Mucosa of descending colon (tissue), 3 donors: ENCODE measurements around the gene A1CF. TPM values are rescaled to one million over a fixed set of nuclear protein-coding genes. Genes with fewer than 3 reads are reported as not detected.
"Not testable (repeated sequence)": the region's sequence is repeated elsewhere in the genome, so short reads cannot be mapped to it uniquely, and the experiment has no call there.

Experiments used
- ATAC-seq: fragments of 200-7000 bp; cut with Tn5 transposase; one replicate; pipeline ENCODE4 v1.9.1; 2020; ENCODE audit warnings: mild to moderate bottlenecking, moderate library complexity
- DNase-seq, 3 donors: peaks; one replicate each; pipeline ENCODE4 v3.0.0-alpha.2; 2020
- H3K36me3 ChIP-seq: fragments of 200-600 bp; one replicate; pipeline ENCODE4 v1.8.0; 2021; ENCODE audit warnings: low read depth, mild to moderate bottlenecking
- H3K4me1 ChIP-seq: fragments of 200-600 bp; one replicate; pipeline ENCODE4 v1.8.0; 2021; ENCODE audit warnings: low read depth, mild to moderate bottlenecking
- H3K4me3 ChIP-seq: fragments of 200-600 bp; one replicate; pipeline ENCODE4 v1.8.0; 2021; ENCODE audit warnings: mild to moderate bottlenecking
- H3K9me3 ChIP-seq: fragments of 200-600 bp; one replicate; pipeline ENCODE4 v1.8.0; 2021; ENCODE audit warnings: mild to moderate bottlenecking
- intact Hi-C, 2 donors: fragments of 100-400 bp; cut with DNase I in 1 of 2; cut with micrococcal nuclease in 1 of 2; formaldehyde crosslinking; loops; one replicate each; pipeline versions ENCODE4 v1.11.0 to v1.11.1; 2022; cut with DNase I, micrococcal nuclease
- long read RNA-seq, 2 donors: library from polyadenylated mRNA; unstranded; transcript quantifications; one replicate each; pipeline ENCODE4 v2.0.0, GENCODE V29; 2019 to 2021
- total RNA-seq, 3 donors: library from RNA; stranded (reverse); fragmentation: NEBNext Ultra II Directional in 2 of 3; extraction: Animal tissue kit (Norgen Biotek cat#: 25700) in 2 of 3; gene quantifications; one replicate each; pipeline versions ENCODE4 v1.2.1 to v1.2.4, GENCODE V29; 2021 to 2023
- TF ChIP-seq, protein P1 (sequence below): fragments of 200-600 bp; IDR thresholded peaks from one replicate; pipeline ENCODE4 v1.8.0; 2022; ENCODE audit warnings: antibody characterized with exemption, mild to moderate bottlenecking
- donor health status: DM: no; HTN: no; CAD: no; lungs with moderate emphysema.
- donor health status: DM: no; HTN: no; CAD: no.
- donor health status: DM: no; HTN: yes; CAD: no.

The A1CF gene, protein sequence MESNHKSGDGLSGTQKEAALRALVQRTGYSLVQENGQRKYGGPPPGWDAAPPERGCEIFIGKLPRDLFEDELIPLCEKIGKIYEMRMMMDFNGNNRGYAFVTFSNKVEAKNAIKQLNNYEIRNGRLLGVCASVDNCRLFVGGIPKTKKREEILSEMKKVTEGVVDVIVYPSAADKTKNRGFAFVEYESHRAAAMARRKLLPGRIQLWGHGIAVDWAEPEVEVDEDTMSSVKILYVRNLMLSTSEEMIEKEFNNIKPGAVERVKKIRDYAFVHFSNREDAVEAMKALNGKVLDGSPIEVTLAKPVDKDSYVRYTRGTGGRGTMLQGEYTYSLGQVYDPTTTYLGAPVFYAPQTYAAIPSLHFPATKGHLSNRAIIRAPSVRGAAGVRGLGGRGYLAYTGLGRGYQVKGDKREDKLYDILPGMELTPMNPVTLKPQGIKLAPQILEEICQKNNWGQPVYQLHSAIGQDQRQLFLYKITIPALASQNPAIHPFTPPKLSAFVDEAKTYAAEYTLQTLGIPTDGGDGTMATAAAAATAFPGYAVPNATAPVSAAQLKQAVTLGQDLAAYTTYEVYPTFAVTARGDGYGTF
- 10 to 100 TPM; 25.3 to 74.8 (median 33.1) TPM for total RNA-seq
- long read RNA-seq, donor 1, full-length matches to known transcripts: 3 of 4 reads
- long read RNA-seq, donor 1, partial matches to known transcripts: 0 of 4 reads
- long read RNA-seq, donor 1, other reads (novel, unspliced or antisense): 1 of 4 reads
- long read RNA-seq, donor 2, full-length matches to known transcripts: 3 of 9 reads
- long read RNA-seq, donor 2, partial matches to known transcripts: 2 of 9 reads
- long read RNA-seq, donor 2, other reads (novel, unspliced or antisense): 4 of 9 reads

DNA sequence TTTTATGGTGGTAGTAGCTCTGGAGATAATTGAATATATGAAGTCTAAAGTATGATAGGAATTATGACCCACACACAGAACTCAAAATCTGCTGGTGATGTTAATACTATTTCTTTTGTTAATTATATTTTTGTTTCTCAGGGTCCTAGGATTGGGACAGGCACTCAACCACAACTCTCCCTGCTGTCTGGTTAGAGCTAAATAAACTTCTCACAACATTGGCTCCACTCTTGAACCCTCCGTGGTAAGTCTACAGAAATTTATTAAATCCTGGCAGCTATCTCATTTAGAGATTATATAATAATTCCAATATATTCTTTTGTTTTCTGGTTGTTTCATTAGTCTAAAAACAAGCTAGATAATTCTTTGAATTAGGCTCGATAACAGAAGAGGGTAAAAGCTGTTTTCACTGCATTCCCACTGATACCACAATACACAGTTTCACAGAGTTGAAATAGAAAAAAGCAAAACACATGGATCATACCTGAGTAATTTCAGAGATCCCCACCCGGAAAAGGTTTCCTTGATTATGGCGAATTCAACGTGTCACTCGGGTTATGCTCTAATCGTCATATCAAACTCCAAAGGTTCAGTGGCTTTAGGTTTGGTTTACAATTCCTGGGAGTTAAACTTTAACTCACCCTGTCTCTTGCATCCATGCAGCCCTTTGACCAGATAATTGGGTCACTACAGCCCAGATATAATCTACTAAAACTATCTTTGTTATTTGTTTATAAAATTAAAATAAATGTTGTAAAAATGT is at the start of gene A1CF:
Gene A1CF, minus strand, starts transcription at position 531 of the 763 bp plus-strand sequence. CDS start 25,687 bp downstream, outside the sequence.
- no peaks in the 10 kb centered on the region for H3K36me3 ChIP-seq
- ATAC-seq: peak; percentile 97
- H3K4me3 ChIP-seq: no peak within 1 kb of the TSS
- H3K4me1 ChIP-seq: peaks cover 8% of the 10 kb centered on the region
- intact Hi-C loops: no loop called here
- TF ChIP-seq, protein P1, sequence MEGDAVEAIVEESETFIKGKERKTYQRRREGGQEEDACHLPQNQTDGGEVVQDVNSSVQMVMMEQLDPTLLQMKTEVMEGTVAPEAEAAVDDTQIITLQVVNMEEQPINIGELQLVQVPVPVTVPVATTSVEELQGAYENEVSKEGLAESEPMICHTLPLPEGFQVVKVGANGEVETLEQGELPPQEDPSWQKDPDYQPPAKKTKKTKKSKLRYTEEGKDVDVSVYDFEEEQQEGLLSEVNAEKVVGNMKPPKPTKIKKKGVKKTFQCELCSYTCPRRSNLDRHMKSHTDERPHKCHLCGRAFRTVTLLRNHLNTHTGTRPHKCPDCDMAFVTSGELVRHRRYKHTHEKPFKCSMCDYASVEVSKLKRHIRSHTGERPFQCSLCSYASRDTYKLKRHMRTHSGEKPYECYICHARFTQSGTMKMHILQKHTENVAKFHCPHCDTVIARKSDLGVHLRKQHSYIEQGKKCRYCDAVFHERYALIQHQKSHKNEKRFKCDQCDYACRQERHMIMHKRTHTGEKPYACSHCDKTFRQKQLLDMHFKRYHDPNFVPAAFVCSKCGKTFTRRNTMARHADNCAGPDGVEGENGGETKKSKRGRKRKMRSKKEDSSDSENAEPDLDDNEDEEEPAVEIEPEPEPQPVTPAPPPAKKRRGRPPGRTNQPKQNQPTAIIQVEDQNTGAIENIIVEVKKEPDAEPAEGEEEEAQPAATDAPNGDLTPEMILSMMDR: no peak
- DNase-seq: peak in 1 of 3 donors; percentile 72
- H3K9me3 ChIP-seq: no peaks in the 10 kb centered on the region

DNA sequence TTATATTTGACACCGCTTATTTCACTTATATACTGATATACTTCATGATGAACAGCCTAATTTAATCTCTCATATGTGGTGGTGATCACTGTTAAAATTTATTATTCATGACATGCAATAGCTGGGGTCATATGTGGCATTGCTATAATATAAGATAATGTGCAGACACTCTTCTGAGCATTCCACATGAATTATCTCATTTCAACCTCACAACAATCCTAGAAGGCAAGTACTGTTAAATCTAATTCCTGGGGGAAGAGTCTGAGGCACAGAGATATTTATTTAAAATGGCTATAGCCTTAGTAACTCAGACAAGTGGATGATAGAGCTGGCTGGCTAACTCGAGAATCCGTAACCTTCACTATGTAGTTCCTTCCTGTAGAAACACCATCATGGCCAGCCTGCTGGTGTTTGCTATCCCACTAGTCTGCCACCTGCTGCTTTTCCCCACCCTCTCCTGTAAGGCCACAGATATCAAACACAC is 46.6 kb upstream of the A1CF start:
- Histone ChIP-seq H3K4me1 (no peaks in the 10 kb centered on the region), H3K4me3 (no peak overlapping the region), H3K9me3 (no peaks in the 10 kb centered on the region), H3K36me3 (no peaks in the 10 kb centered on the region)
- ATAC-seq (peak; percentile 74), DNase-seq (peak in 2 of 3 donors; percentile 24 to 28)
- TF ChIP-seq, protein P1: no peak
- intact Hi-C loops: no loop called here

DNA sequence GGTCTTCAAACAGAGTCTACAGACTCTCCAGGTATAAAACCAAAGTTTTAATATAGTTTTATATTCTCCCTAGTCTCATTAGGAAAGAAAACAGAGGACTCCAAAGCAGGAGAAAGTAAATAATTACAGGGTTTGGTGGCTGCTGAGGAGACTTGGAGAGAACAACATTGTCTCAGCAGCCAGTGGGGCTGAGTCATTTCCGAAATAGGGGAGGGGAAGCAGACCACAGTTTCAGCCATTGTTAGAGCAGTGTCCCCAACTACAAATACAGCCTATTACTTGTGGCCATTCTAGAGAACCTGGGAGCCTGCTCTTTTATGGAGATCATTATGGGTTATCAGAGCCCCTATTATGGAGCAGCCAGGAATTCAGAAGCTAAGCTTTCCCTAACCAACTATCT is 44.2 kb upstream of the A1CF start:
- H3K4me1 ChIP-seq: no peaks in the 10 kb centered on the region
- H3K4me3 ChIP-seq: no peak overlapping the region
- H3K9me3 ChIP-seq: no peaks in the 10 kb centered on the region
- no peaks in the 10 kb centered on the region for H3K36me3 ChIP-seq
- intact Hi-C loops: no loop called here
- TF ChIP-seq, protein P1: no peak
- no peak for DNase-seq
- no peak for ATAC-seq

DNA sequence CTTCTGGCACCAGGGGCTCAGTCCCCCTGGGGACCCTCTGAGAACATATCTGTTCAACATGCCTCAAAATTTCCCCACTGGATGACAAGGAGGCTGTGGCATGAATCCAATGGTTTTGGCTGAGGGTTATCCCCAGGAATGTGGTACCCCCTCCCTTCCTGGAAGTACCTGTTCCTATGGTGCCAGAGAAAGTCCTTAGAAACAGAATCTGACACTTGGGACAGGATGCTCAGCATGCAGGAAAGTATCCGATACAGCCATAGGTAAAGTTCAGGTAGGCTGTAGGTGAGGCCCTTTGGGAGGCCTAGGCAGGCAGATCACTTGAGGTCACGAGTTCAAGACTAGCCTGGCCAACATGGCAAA is 42.7 kb upstream of the A1CF start:
- Histone ChIP-seq H3K4me3 (no peak overlapping the region), H3K9me3 (peaks cover 9% of the 10 kb centered on the region), H3K4me1 (no peaks in the 10 kb centered on the region), H3K36me3 (no peaks in the 10 kb centered on the region)
- no peak for ATAC-seq
- intact Hi-C loops: no loop called here
- TF ChIP-seq, protein P1: no peak
- no peak for DNase-seq

DNA sequence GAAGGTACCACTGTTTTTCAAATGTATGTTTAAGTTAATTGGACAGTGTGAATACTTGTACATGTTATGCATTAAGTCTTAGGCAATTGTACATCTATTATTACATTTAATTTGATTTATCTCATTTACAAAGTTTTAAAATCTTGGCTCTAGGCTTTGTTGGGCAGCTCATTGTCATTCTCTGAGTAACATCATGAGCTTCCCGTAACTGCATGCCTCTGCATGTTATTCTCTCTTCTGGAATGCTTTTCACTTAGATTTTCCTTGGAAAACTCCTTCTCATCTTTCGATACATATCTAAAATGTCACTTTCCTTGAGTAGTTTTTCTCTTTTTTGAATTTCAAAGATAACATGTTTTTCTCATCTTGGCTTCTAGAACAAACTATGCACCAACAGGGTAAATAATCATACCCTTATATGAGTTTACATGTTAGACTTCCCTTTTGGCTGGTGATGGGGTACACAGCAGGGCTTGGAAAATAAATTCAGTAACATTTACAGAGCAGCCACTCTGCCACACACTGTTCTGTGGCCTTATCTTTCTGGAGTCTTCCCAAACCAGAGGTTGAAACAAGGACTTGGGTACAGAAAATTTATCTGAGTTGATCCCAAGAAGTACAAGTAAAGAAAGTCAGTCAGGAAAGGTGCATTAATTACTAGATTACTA is 42.2 kb upstream of the A1CF start:
- peaks cover 11% of the 10 kb centered on the region for H3K9me3 ChIP-seq
- ATAC-seq: no peak
- intact Hi-C loops: no loop called here
- no peak for DNase-seq
- no peaks in the 10 kb centered on the region for H3K4me1 ChIP-seq
- H3K4me3 ChIP-seq: no peak overlapping the region
- TF ChIP-seq, protein P1: no peak
- no peaks in the 10 kb centered on the region for H3K36me3 ChIP-seq

DNA sequence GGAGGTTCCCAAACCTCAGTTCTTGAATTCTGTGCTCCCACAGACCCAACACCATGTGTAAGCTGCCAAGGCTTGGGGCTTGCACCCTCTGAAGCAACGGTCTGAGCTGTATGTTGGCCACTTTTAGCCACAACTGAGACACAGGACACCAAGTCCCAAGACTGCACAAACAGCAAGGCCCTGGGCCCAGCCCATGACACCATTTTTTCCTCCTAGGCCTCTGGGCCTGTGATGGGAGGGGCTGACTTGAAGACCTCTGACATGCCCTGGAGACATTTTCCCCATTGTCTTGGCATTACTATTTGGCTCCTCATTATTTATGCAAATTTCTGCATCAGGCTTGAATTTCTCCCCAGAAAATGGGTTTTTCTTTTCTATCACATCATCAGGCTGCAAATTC is 38.0 kb upstream of the A1CF start:
- DNase-seq, H3K4me1 ChIP-seq, H3K4me3 ChIP-seq, intact Hi-C loops, ATAC-seq, H3K36me3 ChIP-seq: not testable (repeated sequence)
- H3K9me3 ChIP-seq: peaks cover 11% of the 10 kb centered on the region
